HG03066 (cell line): ENCODE results near the gene IMPG2.

Experiments
- ATAC-seq: cut with Tn5 transposase; IDR thresholded peaks from one replicate; pipeline ENCODE4 v1.9.1; 2021; ENCODE audit warnings: low read depth; ENCODE audit not compliant: unreplicated experiment

IMPG2 gene

GRCh38 chr3:101189796-101190195, 130.6 kb downstream of the IMPG2 start:
- ATAC-seq = no peak

DNA sequence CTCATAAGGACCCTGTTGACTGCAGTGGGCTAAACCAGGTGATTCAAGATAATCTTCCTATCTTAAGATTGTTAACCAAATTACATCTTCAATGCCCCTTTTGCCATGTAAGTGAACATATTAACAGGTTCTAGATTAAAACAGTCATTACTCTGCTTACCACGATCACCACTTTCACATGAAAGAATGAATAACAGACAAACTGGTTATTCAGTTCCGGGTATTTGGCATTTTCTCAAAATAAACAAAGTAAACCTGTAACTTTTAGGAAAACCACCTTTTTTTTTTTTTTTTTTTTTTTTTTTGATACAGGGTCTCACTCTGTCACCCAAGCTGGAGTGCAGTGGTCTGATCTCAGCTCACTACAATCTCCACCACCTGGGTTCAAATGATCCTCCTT, 131.2 kb downstream of the IMPG2 start:
- ATAC-seq = no peak

DNA sequence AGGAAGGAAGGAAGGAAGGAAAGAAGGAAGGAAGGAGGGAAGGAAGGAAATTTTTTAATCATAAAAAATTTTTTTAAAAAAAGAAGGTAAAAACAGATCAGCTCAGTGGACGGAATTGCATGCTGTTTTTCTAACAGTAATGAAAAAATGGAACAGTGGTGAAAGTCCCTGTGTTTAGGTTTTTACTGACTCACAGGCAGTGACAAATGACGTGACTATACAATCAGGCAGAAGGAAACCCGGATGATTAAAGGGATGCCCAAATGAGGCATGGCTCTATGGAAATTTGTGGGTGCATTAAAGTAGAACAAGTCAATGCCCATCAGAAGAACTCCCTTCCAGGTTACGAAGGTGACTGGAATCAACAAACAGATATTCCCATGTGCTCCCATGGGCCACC, 135.0 kb downstream of the IMPG2 start:
- ATAC-seq = no peak

- no peak for ATAC-seq
Observed at GRCh38 chr3:101184111-101184510, 136.3 kb downstream of the IMPG2 start.

GRCh38 chr3:101183151-101183550, 137.2 kb downstream of the IMPG2 start:
- ATAC-seq = no peak

- ATAC-seq = no peak
Observed at GRCh38 chr3:101182734-101183133, 137.6 kb downstream of the IMPG2 start.

- no peak for ATAC-seq
Observed at GRCh38 chr3:101181801-101182200, 138.6 kb downstream of the IMPG2 start.

GRCh38 chr3:101179637-101180036, 140.7 kb downstream of the IMPG2 start:
- no peak for ATAC-seq

GRCh38 chr3:101177577-101177976, 142.8 kb downstream of the IMPG2 start:
- no peak for ATAC-seq
